ENCODE data around the gene SIRT3. TPM values are rescaled to one million over a fixed set of nuclear protein-coding genes. Genes with fewer than 3 reads are reported as not detected.

Gene SIRT3
- total and polyA plus RNA-seq, 2 of the 13 experiments (the other 11 are each of a cell fraction or from before 2014, with no cell fraction given) = 15.1 to 18.2 TPM

GRCh38 chr11:235609-235996 is 539 bp downstream of the SIRT3 start (continued):
- no peak; the same call in 1 of the 2 replicates for TF ChIP-seq HMGXB3 (CRISPR knock-in tag; IDR thresholded peaks at IDR 0.05; ENCODE audit: borderline replicate concordance)

DNA sequence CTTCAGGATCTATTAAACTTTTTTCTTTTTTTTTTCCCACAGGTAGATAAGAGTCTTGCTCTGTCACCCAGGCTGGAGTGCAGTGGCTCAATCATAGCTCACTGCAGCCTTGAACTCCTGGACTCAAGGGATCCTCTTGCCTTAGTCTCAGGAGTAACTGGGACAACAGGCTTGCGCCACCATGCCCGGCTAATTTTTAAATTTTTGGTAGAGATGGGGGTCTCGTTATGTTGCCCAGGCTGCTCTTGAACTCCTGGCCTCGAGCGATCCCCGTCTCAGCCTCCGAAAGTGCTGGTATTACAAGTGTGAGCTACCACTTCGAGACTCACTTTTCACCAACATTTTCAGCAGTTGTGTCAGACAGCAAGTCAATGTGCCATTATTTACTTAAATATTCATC is 962 bp downstream of the SIRT3 start:
- H4K20me1 ChIP-seq (ENCODE audit: insufficient read depth, low read length) = no peaks in the 10 kb centered on the region
- in situ Hi-C loops (cut with HindIII; ENCODE audit: extremely low pct_ligation_motif_present, low pct_unique_long_range_greater_than_20kb) (no loop called here), intact Hi-C loops (cut with micrococcal nuclease; ENCODE audit: unreplicated experiment) (no loop called here)
- H3K36me3 ChIP-seq (replicated peaks in 1 of 2; ENCODE audit: control insufficient read depth in 1 of 2, insufficient read depth in 2 of 2, low read length in 2 of 2) = peaks cover under 1 to 8% of the 10 kb centered on the region in 2 experiments; a peak in 2 of 5 replicates
- peak overlapping the region; percentile 95 for H3K27ac ChIP-seq (ENCODE audit: extremely low read length, insufficient read depth, low read length)
- TSS peak; percentile 78 for BruUV-seq (replicated peaks)
- ChIA-PET POLR2A (interaction anchor here (0.8 to 3.1 kb wide), 7 partner anchors 19 to 180 kb away, joined by 3 to 20 read pairs (median 4); partner anchors contain the start of genes BET1L, RIC8A and SIGIRR), CTCF (ENCODE audit: low intra/inter-chr PET ratio, low total read pairs) (no interaction called here)
- peak overlapping the region; percentile 64 to 91 (median 73) for H3K4me3 ChIP-seq (replicated peaks in 1 of 3; ENCODE audit: insufficient read depth in 1 of 3, low read depth in 2 of 3, low read length in 3 of 3)
- peak overlapping the region; percentile 71 for H3K4me2 ChIP-seq (ENCODE audit: low read depth, low read length)
- H3K79me2 ChIP-seq (ENCODE audit: insufficient read depth, low read length) = peaks cover 27% of the 10 kb centered on the region
- TF ChIP-seq SALL1 (CRISPR knock-in tag; IDR thresholded peaks at IDR 0.05) (0 out of 2 replicates have a peak, but pooled peaks have one; percentile 23), ZNF839 (CRISPR knock-in tag; IDR thresholded peaks at IDR 0.05; ENCODE audit: borderline replicate concordance) (no peak), ZMYM2 (CRISPR knock-in tag; IDR thresholded peaks at IDR 0.05) (0 out of 2 replicates have a peak, but pooled peaks have one; percentile 51), HNF4A (CRISPR knock-in tag; IDR thresholded peaks at IDR 0.05) (peak; percentile 32; the same call in 1 of the 2 replicates), HOXD1 (CRISPR knock-in tag; IDR thresholded peaks at IDR 0.05) (no peak), RBM22 (optimal IDR thresholded peaks at IDR 0.05; ENCODE audit: low read length) (no peak), CEBPG (CRISPR knock-in tag; IDR thresholded peaks at IDR 0.05) (peak; percentile 25; the same call in 1 of the 2 replicates)
- H2AFZ ChIP-seq (ENCODE audit: low read length) = no peak overlapping the region
- 11% methylated on average over 8 of the region's 8 CpGs for WGBS (ENCODE audit: low lambda C conversion rate)
- DNase-seq (ENCODE audit: low spot score) (no peak), ATAC-seq (no peak), FAIRE-seq (no peak)
- H3K4me1 ChIP-seq (ENCODE audit: insufficient read depth, low read length) = peaks cover 34% of the 10 kb centered on the region
- H3K9ac ChIP-seq (ENCODE audit: insufficient read depth, low read depth, low read length) = peak overlapping the region; percentile 91
- no peaks in the 10 kb centered on the region for H3K9me3 ChIP-seq (ENCODE audit: low read length)
- no peaks in the 10 kb centered on the region; a peak in 1 of 5 replicates for H3K27me3 ChIP-seq (ENCODE audit: control insufficient read depth in 1 of 2, insufficient read depth in 2 of 2, low read length in 2 of 2)
